GM21576 (cell line): ENCODE data around the gene ADARB1.
"Not testable (repeated sequence)": the region's sequence is repeated elsewhere in the genome, so short reads cannot be mapped to it uniquely, and the experiment has no call there.

Experiments used
- ATAC-seq: cut with Tn5 transposase; IDR thresholded peaks from one replicate; pipeline ENCODE4 v1.9.1; 2021; ENCODE audit warnings: mild to moderate bottlenecking, moderate library complexity; ENCODE audit not compliant: unreplicated experiment

Gene ADARB1, protein sequence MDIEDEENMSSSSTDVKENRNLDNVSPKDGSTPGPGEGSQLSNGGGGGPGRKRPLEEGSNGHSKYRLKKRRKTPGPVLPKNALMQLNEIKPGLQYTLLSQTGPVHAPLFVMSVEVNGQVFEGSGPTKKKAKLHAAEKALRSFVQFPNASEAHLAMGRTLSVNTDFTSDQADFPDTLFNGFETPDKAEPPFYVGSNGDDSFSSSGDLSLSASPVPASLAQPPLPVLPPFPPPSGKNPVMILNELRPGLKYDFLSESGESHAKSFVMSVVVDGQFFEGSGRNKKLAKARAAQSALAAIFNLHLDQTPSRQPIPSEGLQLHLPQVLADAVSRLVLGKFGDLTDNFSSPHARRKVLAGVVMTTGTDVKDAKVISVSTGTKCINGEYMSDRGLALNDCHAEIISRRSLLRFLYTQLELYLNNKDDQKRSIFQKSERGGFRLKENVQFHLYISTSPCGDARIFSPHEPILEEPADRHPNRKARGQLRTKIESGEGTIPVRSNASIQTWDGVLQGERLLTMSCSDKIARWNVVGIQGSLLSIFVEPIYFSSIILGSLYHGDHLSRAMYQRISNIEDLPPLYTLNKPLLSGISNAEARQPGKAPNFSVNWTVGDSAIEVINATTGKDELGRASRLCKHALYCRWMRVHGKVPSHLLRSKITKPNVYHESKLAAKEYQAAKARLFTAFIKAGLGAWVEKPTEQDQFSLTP

DNA sequence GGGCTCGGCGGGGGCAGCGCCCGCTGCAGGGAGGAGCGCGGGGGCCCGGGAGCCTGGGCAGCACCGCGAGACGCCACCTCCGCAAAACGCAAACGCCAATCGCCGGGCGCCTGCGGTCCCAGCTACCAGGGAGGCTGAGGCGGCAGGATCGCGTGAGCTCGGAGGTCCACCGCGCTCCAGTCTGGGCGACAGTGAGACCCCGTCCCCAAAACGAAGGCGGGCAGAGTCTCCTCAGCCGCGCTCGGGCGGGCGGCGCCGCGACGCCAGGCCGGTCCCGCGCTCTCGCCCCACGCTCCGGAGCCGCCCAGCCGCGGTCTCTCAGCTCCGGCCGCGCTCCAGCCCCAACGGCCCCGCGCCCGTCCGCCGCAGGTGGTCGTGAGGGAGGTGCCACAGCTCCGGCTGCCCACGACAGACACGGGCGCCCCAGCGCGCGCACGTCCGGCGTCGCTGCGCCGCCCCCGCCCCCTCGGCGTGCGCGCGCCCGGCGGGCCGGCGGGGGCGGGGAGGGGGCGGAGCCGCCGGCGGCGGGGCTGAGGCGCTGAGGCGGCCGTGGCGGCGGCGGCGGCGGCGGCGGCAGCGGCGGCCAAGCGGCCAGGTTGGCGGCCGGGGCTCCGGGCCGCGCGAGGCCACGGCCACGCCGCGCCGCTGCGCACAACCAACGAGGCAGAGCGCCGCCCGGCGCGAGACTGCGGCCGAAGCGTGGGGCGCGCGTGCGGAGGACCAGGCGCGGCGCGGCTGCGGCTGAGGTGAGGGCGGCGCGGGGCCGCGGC lies at the start of gene ADARB1:
Gene ADARB1, plus strand, starts transcription at position 533 of the 770 bp plus-strand sequence. CDS start 97,077 bp downstream, outside the sequence.
- no peak for ATAC-seq

DNA sequence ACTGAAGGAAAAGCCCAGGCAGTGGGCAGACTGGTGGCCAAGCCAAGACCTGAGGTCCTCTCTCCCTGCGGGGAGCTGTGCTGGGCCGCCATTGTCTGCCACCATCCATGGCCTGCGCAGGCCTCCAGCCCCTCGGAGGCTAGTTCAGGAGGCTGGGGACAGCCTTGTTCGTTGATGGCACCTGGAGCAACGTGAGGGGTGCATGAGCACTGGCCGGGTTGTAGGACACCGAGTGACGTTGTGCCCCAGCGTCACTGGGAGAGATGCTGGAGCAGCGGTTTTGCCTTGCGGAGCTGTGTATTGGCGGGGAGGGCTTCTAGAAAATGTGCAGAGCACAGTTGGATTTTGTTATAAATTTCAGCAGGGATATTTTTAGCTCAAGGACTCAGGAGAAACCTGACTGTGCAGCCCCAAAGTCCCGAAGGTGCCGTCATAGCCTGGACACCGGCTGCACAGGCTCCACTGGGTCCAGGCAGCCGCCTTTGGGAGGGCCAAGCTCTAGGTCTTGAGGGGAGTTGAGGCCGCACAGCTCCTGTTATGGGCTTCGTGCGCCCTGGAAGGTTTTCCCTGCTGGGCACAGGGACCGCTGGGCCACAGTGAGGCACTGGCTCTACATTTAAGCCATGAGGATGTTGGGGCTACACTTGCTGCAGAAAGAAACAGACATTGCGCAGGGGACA lies 48.2 kb upstream of the ADARB1 start:
- no peak for ATAC-seq

DNA sequence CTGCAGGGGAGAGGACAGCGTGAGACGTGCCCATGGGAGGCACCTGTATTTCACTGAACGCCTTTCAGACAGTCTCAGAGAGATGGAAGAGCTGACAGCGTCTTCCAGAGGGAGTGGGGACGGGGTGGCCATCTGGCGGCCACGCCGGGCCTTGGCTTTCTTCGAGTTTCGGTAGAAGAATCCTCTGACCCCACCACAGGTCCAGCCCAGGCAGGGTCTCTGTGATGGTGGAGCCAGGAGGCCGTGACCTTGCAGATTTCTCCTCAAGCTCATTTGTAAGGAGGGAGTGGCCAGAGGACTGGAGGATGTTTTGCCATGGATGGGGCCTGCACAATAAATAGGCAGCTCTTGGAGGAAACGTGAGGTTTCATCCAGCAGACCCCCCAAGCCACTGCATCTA lies 47.6 kb upstream of the ADARB1 start:
- no peak for ATAC-seq

DNA sequence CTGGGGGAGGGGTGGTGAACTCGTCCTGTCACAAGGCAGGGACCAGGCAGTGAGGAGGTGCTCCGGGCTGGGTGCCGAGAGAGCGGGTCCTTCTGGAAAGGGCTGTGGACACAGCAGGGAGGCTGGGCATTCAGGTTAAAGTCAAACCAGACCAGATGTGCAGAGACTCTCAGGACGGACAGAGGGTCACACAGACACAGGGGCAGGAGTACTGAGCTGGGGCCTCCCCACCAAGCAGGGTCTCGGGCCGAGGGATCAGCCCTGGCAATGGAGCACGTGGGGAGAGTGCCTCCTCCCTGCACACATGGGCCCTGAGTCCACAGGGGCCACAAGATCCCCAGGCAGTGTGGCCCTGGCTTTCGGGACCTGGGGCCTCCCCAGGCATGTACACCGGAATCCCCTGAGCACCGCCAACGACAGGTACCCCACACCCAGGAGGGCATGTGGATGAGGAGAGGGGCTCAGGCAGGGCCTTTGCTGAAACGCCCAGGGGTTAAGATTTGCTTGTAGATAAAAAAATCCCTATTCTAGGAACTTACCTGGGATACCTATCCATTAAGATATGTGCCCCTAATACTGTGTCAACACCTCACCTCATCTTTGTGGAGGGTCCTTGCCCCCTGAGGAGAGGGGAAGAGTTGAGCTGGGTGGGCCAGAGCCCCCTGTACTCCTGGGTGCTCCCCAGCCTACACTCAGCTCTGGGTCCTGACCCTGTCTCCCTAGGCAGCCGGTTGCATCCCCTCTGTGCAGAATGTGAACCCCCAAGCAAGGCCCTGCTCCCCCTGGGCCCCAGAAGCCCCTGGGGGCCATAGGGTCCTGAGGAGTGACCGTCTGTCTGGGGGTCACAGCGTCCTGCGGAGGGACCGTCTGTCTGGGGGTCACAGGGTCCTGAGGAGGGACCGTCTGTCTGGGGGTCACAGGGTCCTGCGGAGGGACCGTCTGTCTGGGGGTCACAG lies 46.9 kb upstream of the ADARB1 start:
- ATAC-seq = no peak

DNA sequence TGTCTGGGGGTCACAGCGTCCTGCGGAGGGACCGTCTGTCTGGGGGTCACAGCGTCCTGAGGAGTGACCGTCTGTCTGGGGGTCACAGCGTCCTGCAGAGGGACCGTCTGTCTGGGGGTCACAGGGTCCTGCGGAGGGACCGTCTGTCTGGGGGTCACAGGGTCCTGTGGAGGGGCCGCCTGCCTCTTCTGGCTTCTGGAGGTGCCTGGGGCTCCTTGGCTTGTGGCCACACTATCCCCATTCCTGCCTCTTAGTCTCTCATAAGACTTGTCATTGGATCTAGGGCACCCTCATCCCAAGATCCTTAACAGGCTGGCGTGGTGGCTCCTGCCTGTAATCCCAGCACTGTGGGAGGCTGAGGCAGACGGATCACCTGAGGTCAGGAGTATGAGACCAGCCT lies 45.7 kb upstream of the ADARB1 start:
- ATAC-seq = not testable (repeated sequence)

DNA sequence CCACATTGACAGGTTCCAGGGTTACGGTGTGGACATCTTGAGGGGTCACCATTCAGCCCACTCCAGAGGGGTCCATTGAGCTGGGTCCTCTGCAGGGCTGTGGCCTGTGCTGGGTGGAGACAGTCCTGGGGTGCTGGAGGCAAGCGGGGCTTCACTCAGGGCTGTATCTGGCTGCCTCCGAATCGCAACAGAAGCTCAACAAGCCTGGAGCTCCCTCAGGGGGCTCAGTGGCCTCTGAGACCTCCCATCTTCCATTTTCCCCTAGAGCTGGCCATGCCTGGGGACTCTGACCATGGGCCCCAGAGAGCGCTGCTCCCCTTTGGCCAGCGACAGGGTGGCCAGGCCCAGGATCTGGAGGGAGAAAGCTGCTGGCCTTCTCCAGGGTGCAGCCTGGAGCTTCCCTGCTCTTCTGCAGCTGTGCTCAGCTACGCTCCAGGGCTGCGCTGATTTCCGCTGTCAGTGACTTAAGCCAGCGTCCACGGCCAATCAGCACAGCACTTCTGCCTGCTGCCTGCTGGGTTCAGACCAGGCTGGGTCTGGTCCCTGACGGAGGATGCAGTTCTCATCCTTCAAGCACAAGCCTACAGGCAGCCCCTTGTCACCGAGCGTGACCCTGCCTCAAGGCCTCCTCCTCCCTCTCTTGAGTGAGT lies 45.0 kb upstream of the ADARB1 start:
- ATAC-seq = no peak

DNA sequence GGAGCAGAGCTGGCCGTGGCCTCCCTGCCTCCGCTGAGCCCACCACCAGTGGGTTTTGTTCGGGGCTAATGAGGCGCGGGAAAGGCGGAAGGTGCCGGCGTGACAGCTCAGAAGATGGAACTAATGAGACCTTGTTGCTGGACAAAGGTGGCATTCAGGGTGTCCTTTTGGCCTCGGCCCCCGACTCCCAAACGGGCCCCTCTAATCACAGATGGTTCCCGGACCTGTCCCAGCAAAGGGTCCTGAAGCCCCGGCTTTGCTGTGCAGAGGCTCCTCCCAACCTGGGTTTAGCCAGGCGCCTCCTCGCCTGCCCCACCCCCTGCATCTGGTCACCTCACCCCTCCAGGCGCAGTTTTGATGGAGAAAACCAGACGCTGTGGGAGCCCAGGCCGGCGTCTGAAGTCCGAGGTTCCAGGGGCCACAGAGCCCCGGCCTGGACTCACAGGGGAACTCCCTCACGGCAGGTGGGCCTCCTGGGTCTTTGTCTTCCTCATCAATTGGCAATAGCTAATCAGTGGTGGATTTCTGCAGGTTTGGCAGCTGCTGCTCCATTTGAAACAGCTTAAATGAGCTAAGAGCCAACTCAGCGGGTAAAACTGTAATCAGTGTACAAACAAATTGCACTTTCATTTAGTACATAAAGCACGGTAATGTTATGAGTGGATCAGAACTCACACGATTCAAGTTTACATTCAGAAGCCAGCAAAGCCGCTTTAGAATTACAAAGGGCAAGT lies 44.3 kb upstream of the ADARB1 start:
- ATAC-seq = no peak

DNA sequence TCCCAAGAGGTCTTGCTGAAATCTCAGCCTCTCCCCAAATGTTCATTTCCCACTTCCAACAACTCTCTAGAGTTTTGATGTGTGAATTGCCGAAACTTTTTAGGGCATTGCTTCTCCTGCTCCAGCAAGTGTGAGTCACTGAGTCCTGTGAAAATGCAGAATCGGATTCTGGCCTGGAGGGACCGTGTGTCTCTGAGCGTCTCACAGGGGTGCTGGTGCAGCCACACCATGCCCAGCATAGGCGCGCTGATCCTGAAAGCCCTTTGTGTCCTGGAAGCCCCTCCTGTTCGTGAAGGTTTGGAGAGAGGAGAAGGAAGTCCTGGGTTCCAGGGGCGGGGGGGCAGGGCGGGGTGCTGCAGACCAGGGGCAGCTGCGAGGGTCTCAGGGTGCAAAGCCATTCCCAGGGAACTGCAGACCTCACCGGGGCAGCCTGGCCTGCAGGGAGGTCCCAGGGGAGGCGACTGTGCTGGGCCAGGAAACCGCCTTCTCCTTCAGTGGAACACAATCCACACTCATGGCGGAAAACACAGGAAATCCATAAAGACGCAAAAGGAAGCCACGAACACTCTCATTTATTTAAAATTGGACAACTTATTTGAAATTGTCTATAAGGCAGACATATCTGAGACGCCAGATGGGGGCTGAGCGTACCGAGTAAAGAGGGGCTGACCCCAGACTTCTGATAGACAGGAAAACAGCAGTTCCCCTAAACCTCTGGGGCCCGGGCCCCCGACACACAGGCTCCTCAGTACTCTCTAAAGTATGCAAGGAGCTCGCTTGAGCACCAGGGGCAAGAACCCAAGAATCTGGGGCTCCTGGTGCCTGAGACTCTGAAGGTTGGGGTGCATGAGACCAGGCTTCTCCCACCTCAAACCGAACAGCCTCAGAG lies 43.5 kb upstream of the ADARB1 start:
- no peak for ATAC-seq

DNA sequence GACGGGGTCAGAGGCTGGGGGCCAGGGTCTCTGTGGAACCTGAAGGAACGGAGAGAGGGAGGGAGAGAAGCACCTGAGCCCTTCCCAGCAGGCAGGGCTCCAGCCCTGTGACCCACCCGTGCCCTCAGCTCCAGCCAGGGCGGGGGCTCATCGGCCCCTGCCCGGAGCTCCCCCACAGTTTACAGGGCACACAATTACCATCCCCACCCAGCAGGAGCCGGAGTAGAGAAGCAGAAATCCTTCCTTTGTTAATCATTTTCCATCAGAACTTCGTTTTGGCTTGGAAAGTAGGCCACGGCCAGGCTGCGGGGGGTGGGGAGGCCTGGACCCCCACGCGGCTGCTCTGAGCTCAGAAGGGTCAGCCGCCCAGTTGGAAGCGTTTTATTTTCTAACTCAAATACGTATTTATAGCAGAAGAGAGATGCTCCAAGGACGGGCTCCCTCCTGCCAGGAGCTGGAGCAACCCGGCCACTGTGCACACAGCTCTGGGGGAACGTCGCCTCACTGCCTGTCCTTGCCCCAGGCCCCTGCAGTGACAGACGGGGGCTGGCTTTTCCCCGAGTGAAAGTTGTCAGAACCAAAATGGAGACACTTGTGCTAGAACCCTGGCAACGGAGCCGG lies 42.7 kb upstream of the ADARB1 start:
- no peak for ATAC-seq

DNA sequence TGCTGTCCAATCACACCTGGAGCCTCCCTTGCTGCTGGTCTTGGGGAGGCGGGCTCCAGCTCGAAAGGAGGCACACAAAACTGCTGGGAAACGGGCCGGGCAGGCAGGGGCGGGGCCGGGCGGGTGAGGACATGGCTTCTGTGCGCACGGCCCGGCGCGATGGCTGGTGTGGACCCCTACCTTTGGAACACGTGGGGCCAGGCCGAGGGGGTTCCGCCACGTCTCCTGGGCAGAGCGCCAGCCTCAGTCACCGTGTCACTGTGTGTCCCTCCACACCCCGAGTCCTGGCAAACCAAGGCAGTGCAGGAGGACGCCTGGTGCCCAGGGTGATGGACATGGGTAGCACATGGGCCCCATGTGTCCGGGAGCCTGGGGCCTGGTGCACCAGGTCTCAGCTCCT lies 42.0 kb upstream of the ADARB1 start:
- ATAC-seq = no peak

DNA sequence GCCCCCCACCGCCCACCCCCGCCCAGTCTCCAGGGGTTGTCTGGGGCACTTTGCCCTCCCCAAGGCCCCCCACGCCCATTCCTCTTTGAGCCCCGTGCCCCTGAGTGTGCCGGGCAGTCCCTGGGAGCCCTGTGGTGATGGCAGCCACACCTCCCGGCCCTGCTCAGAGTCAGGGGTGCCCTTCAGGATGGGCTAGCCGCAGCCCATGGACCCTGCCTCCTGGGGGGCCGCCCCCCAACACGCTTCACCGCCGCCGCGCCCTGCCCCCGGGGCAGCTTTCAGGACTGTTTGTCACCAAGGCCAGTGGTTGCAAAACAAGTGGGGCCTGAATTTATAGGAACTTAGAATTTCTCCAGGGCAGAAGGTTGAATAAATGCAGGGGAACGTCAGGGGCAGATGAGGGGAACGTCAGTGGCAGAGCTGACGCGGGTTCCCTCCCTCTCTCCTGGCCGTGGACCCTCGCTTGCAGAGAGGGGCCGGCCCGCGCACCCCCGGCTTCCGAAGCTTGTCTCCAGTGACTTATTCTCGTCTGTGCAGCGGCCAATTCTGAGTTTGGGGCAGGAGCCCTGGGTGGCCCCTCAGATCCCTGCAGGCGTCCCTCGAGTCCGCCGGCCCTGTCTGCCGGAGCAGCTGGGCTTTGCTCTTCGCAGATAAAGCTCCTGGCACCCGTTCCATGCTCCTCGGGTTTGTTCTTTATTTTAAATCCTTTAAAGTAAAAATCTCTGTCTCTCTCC lies 41.2 kb upstream of the ADARB1 start:
- ATAC-seq = no peak

DNA sequence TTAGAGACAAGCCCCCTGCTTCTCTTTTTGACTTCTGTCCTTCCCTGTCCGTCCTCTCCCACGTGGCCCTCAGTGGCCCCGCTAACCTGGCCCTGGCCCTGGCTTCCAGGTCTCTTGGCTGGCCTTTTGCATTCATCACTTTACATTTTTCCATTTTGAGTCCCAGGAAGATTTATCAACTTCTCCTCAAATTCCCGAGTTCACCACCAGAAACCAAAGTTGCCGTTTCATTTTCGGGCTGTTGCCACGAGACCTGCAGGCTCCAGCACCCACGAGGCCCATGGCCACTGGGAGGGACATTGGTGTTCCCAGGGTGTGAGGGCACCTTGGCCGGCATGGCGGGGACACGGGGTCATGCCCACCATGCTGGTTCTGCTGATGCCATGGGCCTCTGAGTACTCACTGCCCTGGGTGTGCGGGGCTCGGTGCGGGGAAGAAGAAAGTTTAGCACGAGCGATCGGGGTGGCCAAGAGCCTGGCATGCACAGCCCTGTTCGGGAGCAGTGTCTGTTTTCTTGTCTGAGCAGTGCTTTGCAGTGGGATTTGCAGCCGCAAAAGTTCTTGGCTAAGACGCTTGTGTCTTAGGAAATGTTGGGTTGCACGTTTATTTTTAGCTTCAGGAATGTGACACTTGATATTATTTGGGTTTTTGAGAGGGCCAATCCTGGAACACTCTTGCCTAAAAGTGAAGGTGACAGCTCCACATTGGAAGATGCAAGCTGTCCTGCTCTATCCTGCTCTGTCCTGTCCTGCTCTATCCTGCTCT lies 40.4 kb upstream of the ADARB1 start:
- ATAC-seq = no peak

DNA sequence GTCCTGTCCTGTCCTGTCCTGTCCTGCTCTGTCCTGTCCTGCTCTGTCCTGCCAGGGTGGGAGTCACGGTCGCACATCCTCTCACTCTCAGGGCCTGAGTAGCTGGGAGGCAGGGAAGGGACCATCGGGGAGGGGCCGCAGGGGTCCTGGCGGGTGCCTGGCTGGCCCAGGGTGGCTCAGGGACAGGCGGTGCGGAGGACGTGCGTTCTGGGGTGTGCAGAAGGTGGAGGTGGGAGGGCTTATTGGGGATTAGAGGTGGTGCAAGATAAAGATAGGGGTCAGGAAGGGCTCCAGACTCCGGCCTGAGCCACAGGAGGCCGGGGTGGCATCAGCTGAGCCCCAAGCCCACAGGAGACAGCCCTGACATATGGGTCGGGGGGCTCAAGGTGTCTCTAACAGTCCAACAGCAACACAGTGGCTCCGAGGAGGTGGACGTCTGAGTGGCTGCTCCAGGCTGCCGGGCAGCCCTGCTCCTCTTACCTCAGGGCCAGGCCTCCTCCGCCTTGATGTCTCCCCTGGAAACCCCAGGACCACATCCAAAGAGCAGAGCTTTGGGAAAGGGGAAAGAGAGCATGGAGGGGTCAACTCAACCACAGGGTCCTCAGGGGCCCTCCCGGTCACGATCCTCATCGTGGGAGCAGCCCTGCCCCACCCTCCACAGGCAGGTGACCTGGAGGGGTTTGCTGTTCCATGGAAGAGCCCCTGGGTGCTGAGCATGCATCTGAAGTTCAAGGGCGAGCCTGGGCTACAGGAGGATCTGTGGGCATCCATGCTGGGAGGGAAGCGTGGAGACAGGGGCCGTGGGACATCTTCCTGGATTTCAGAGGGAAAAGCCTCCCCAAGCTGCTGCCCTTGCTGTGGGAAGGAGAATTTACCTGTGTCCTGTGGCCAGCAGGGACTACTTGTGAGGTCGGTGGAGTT lies 39.6 kb upstream of the ADARB1 start:
- ATAC-seq = no peak

DNA sequence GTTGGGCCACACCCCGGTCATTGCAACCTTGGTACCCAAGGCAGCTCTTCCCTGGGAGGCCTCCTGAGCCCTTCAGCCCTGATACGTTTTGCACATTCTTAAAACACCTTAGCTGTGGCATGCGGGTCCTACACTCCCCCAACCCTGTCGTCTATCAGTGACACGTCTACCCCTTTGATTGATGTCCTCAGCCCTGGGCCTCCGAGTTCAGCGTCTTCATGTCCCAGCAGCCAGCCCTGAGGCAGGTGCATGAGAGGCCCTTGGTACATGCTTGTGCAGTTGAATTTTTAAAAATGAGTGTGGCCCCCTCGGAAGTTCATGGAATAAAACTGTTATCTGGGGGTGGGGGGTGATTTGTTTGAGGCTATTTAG lies 38.9 kb upstream of the ADARB1 start:
- ATAC-seq = no peak

DNA sequence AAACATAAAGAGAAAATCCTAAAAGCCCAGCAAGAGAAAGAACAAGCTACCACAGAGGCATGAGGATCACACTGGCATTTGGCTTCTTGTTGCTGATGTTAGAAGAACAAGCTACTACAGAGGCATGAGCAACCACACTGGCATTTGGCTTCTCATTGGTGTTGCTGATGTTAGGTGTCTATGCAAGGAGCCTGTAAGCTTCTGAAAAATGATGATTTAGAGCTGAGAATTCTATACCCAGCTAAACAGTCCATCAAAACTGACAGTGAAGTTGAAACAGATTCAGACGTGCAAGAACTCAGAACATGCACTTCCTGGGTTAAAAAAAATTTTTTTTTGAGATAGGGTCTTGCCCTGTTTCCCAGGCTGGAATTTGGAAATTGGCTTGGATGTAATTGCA lies 37.8 kb upstream of the ADARB1 start:
- ATAC-seq = no peak
